Measurements from ENCODE around the gene CLEC14A. TPM values are rescaled to one million over a fixed set of nuclear protein-coding genes. Genes with fewer than 3 reads are reported as not detected.

CLEC14A gene
- total and polyA plus RNA-seq, 9 donors, result 7.6 to 34.9 (median 13.0) TPM

GRCh38 chr14:38233218-38233617 is 22.7 kb downstream of the CLEC14A start:
- Histone ChIP-seq H3K27ac (no peak overlapping the region), H3K4me1 (ENCODE audit: insufficient read depth) (no peaks in the 10 kb centered on the region), H3K4me3 (no peak overlapping the region), H3K9me3 (no peaks in the 10 kb centered on the region), H3K36me3 (no peaks in the 10 kb centered on the region), H3K27me3 (no peaks in the 10 kb centered on the region)
- intact Hi-C loops (cut with DNase I), result no loop called here
- no peak for TF ChIP-seq CTCF (IDR thresholded peaks at IDR 0.05)
- TF ChIP-seq POLR2A (IDR thresholded peaks at IDR 0.05), result no peak
- TF ChIP-seq EP300 (IDR thresholded peaks at IDR 0.05), result no peak
- WGBS, 3 donors, result 63 to 69% (median 67%) methylated on average over 5 of the region's 5 CpGs
- no peak for DNase-seq

GRCh38 chr14:38226366-38226765 is 29.5 kb downstream of the CLEC14A start:
- H3K36me3 ChIP-seq, result no peaks in the 10 kb centered on the region
- H3K27ac ChIP-seq, result no peak overlapping the region
- no peak overlapping the region for H3K4me3 ChIP-seq
- no peak for DNase-seq
- no peaks in the 10 kb centered on the region for H3K4me1 ChIP-seq (ENCODE audit: insufficient read depth)
- H3K27me3 ChIP-seq, result no peaks in the 10 kb centered on the region
- 66 to 77% (median 73%) methylated on average over 3 of the region's 3 CpGs for WGBS, 3 donors
- intact Hi-C loops (cut with DNase I), result no loop called here
- no peaks in the 10 kb centered on the region for H3K9me3 ChIP-seq
- TF ChIP-seq EP300 (IDR thresholded peaks at IDR 0.05) (no peak), CTCF (IDR thresholded peaks at IDR 0.05) (no peak), POLR2A (IDR thresholded peaks at IDR 0.05) (no peak)

- 64 to 71% (median 70%) methylated on average over 2 of the region's 2 CpGs for WGBS, 3 donors
- no peaks in the 10 kb centered on the region for H3K9me3 ChIP-seq
- TF ChIP-seq EP300 (IDR thresholded peaks at IDR 0.05), result no peak
- TF ChIP-seq POLR2A (IDR thresholded peaks at IDR 0.05), result no peak
- no peak for TF ChIP-seq CTCF (IDR thresholded peaks at IDR 0.05)
Measured at GRCh38 chr14:38225946-38226345, 29.9 kb downstream of the CLEC14A start.

GRCh38 chr14:38224338-38224737 is 31.6 kb downstream of the CLEC14A start:
- H3K36me3 ChIP-seq, result no peaks in the 10 kb centered on the region
- no peak overlapping the region for H3K27ac ChIP-seq
- H3K4me1 ChIP-seq (ENCODE audit: insufficient read depth), result no peaks in the 10 kb centered on the region
- no peaks in the 10 kb centered on the region for H3K9me3 ChIP-seq
- DNase-seq, result no peak
- no peak overlapping the region for H3K4me3 ChIP-seq
- intact Hi-C loops (cut with DNase I), result no loop called here
- H3K27me3 ChIP-seq, result no peaks in the 10 kb centered on the region
- TF ChIP-seq POLR2A (IDR thresholded peaks at IDR 0.05) (no peak), CTCF (IDR thresholded peaks at IDR 0.05) (no peak), EP300 (IDR thresholded peaks at IDR 0.05) (no peak)

More at GRCh38 chr14:38225946-38226345, 29.9 kb downstream of the CLEC14A start:
- H3K4me3 ChIP-seq, result no peak overlapping the region
- DNase-seq, result no peak
- H3K4me1 ChIP-seq (ENCODE audit: insufficient read depth), result no peaks in the 10 kb centered on the region
- no peaks in the 10 kb centered on the region for H3K27me3 ChIP-seq
- no peak overlapping the region for H3K27ac ChIP-seq
- intact Hi-C loops (cut with DNase I), result no loop called here
- no peaks in the 10 kb centered on the region for H3K36me3 ChIP-seq

GRCh38 chr14:38221077-38221476 is 34.8 kb downstream of the CLEC14A start:
- no peak overlapping the region for H3K4me3 ChIP-seq
- TF ChIP-seq CTCF (IDR thresholded peaks at IDR 0.05), result no peak
- no peak for TF ChIP-seq POLR2A (IDR thresholded peaks at IDR 0.05)
- TF ChIP-seq EP300 (IDR thresholded peaks at IDR 0.05), result no peak
- no peak overlapping the region for H3K27ac ChIP-seq
- no peaks in the 10 kb centered on the region for H3K9me3 ChIP-seq
- H3K36me3 ChIP-seq, result no peaks in the 10 kb centered on the region
- H3K27me3 ChIP-seq, result no peaks in the 10 kb centered on the region
- no peak for DNase-seq
- intact Hi-C loops (cut with DNase I), result no loop called here
- H3K4me1 ChIP-seq (ENCODE audit: insufficient read depth), result no peaks in the 10 kb centered on the region
- WGBS, 3 donors, result 86 to 95% (median 91%) methylated on average over 3 of the region's 3 CpGs
